HUES64 (cell line): ENCODE measurements around the gene EPHB2.

Source experiments
- H3K27ac ChIP-seq: 2 replicates; pipeline ENCODE4 v1.7.0; 2013; ENCODE audit warnings: low read depth, low read length, inconsistent platforms
- H3K27me3 ChIP-seq: 2 replicates; pipeline ENCODE4 v1.6.1; 2013; ENCODE audit warnings: mild to moderate bottlenecking, low read length; ENCODE audit not compliant: insufficient read depth
- H3K36me3 ChIP-seq: 2 replicates; pipeline ENCODE4 v1.6.1; 2013; ENCODE audit warnings: mild to moderate bottlenecking, low read length; ENCODE audit not compliant: insufficient read depth
- H3K4me1 ChIP-seq: 2 replicates; pipeline ENCODE4 v1.6.1; 2013; ENCODE audit warnings: mild to moderate bottlenecking, low read length, moderate library complexity; ENCODE audit not compliant: insufficient read depth
- H3K4me3 ChIP-seq: 2 replicates; pipeline ENCODE4 v1.5.1; 2013; ENCODE audit warnings: mild to moderate bottlenecking, low read length, moderate library complexity
- H3K9ac ChIP-seq: 2 replicates; pipeline ENCODE4 v1.6.1; 2013; ENCODE audit warnings: mild to moderate bottlenecking, low read depth, low read length
- H3K9me3 ChIP-seq: 2 replicates; pipeline ENCODE4 v1.6.1; 2013; ENCODE audit warnings: low read depth, low read length; ENCODE audit not compliant: insufficient read depth
- WGBS: fragments of 150-250, 120-280 bp; methylation state at CpG from one replicate; pipeline ENCODE4 v1.1.7; 2013; ENCODE audit warnings: missing lambda C conversion rate; 5-methylcytosine and 5-hydroxymethylcytosine counted together

Gene EPHB2

GRCh38 chr1:22774833-22775182, 64.2 kb downstream of the EPHB2 start:
- peaks cover 4% of the 10 kb centered on the region; the same call in 1 of the 2 replicates for H3K4me1 ChIP-seq
- no peaks in the 10 kb centered on the region for H3K9me3 ChIP-seq
- H3K4me3 ChIP-seq, result no peak overlapping the region
- no peaks in the 10 kb centered on the region for H3K27me3 ChIP-seq
- H3K27ac ChIP-seq, result no peak overlapping the region
- H3K9ac ChIP-seq, result no peak overlapping the region
- H3K36me3 ChIP-seq, result no peaks in the 10 kb centered on the region

GRCh38 chr1:22775478-22775877, 64.8 kb downstream of the EPHB2 start:
- WGBS, result 88% methylated on average over 7 of the region's 7 CpGs
- Histone ChIP-seq H3K36me3 (no peaks in the 10 kb centered on the region), H3K4me1 (peaks cover 4% of the 10 kb centered on the region; the same call in 1 of the 2 replicates), H3K27me3 (no peaks in the 10 kb centered on the region), H3K9me3 (no peaks in the 10 kb centered on the region), H3K4me3 (no peak overlapping the region), H3K9ac (no peak overlapping the region), H3K27ac (no peak overlapping the region)

GRCh38 chr1:22776035-22776613, 65.5 kb downstream of the EPHB2 start:
- Histone ChIP-seq H3K9me3 (no peaks in the 10 kb centered on the region), H3K4me3 (no peak overlapping the region), H3K4me1 (peaks cover 4% of the 10 kb centered on the region; the same call in 1 of the 2 replicates), H3K9ac (no peak overlapping the region), H3K36me3 (no peaks in the 10 kb centered on the region), H3K27ac (no peak overlapping the region), H3K27me3 (no peaks in the 10 kb centered on the region)
- WGBS, result 77% methylated on average over 10 of the region's 10 CpGs

- H3K27me3 ChIP-seq, result no peaks in the 10 kb centered on the region
- H3K36me3 ChIP-seq, result no peaks in the 10 kb centered on the region
- H3K4me1 ChIP-seq, result peaks cover 5% of the 10 kb centered on the region; the same call in 1 of the 2 replicates
- no peak overlapping the region for H3K27ac ChIP-seq
- no peaks in the 10 kb centered on the region for H3K9me3 ChIP-seq
- 83% methylated on average over 6 of the region's 7 CpGs for WGBS
- no peak overlapping the region for H3K4me3 ChIP-seq
- H3K9ac ChIP-seq, result no peak overlapping the region
Measured at GRCh38 chr1:22777388-22778057, 66.9 kb downstream of the EPHB2 start.

- Histone ChIP-seq H3K9me3 (no peaks in the 10 kb centered on the region), H3K36me3 (no peaks in the 10 kb centered on the region), H3K4me1 (peaks cover 8% of the 10 kb centered on the region; the same call in 1 of the 2 replicates), H3K9ac (no peak overlapping the region), H3K27me3 (no peaks in the 10 kb centered on the region), H3K4me3 (no peak overlapping the region), H3K27ac (no peak overlapping the region)
- WGBS, result 49% methylated on average over 2 of the region's 2 CpGs
Measured at GRCh38 chr1:22778408-22778807, 67.8 kb downstream of the EPHB2 start.

- no peaks in the 10 kb centered on the region for H3K9me3 ChIP-seq
- H3K27ac ChIP-seq, result no peak overlapping the region
- no peaks in the 10 kb centered on the region for H3K36me3 ChIP-seq
- H3K27me3 ChIP-seq, result no peaks in the 10 kb centered on the region
- peaks cover 8% of the 10 kb centered on the region; the same call in 1 of the 2 replicates for H3K4me1 ChIP-seq
- no peak overlapping the region for H3K4me3 ChIP-seq
- 81% methylated on average over 9 of the region's 9 CpGs for WGBS
- no peak overlapping the region for H3K9ac ChIP-seq
Measured at GRCh38 chr1:22778862-22779520, 68.4 kb downstream of the EPHB2 start.

- Histone ChIP-seq H3K27me3 (no peaks in the 10 kb centered on the region), H3K9me3 (no peaks in the 10 kb centered on the region), H3K4me3 (no peak overlapping the region), H3K36me3 (no peaks in the 10 kb centered on the region), H3K27ac (no peak overlapping the region), H3K4me1 (peaks cover 8% of the 10 kb centered on the region; the same call in 1 of the 2 replicates), H3K9ac (no peak overlapping the region)
- 83% methylated on average over 14 of the region's 14 CpGs for WGBS
Measured at GRCh38 chr1:22780696-22781095, 70.1 kb downstream of the EPHB2 start.

GRCh38 chr1:22781483-22781882, 70.8 kb downstream of the EPHB2 start:
- Histone ChIP-seq H3K27ac (no peak overlapping the region), H3K4me1 (peaks cover 8% of the 10 kb centered on the region; the same call in 1 of the 2 replicates), H3K9ac (no peak overlapping the region), H3K36me3 (no peaks in the 10 kb centered on the region), H3K9me3 (no peaks in the 10 kb centered on the region), H3K4me3 (no peak overlapping the region), H3K27me3 (no peaks in the 10 kb centered on the region)
- WGBS, result 91% methylated on average over 4 of the region's 4 CpGs

- H3K4me1 ChIP-seq, result peaks cover 8% of the 10 kb centered on the region; the same call in 1 of the 2 replicates
- H3K36me3 ChIP-seq, result no peaks in the 10 kb centered on the region
- no peaks in the 10 kb centered on the region for H3K27me3 ChIP-seq
- 53% methylated on average over 8 of the region's 8 CpGs for WGBS
- no peak overlapping the region for H3K27ac ChIP-seq
- H3K9me3 ChIP-seq, result no peaks in the 10 kb centered on the region
- no peak overlapping the region for H3K4me3 ChIP-seq
- no peak overlapping the region for H3K9ac ChIP-seq
Measured at GRCh38 chr1:22782406-22782805, 71.8 kb downstream of the EPHB2 start.

- 94% methylated on average over 19 of the region's 19 CpGs for WGBS
- Histone ChIP-seq H3K9ac (no peak overlapping the region), H3K27ac (no peak overlapping the region), H3K27me3 (no peaks in the 10 kb centered on the region), H3K4me3 (no peak overlapping the region), H3K36me3 (no peaks in the 10 kb centered on the region), H3K4me1 (peaks cover 6% of the 10 kb centered on the region; the same call in 1 of the 2 replicates), H3K9me3 (no peaks in the 10 kb centered on the region)
Measured at GRCh38 chr1:22784317-22784716, 73.7 kb downstream of the EPHB2 start.

GRCh38 chr1:22784737-22785136, 74.1 kb downstream of the EPHB2 start:
- Histone ChIP-seq H3K4me1 (peaks cover 8% of the 10 kb centered on the region; the same call in 1 of the 2 replicates), H3K27ac (no peak overlapping the region), H3K9me3 (no peaks in the 10 kb centered on the region), H3K9ac (no peak overlapping the region), H3K27me3 (no peaks in the 10 kb centered on the region), H3K4me3 (no peak overlapping the region), H3K36me3 (no peaks in the 10 kb centered on the region)
- 97% methylated on average over 27 of the region's 27 CpGs for WGBS
